Caco-2 (cell line): Measurements from ENCODE around the gene CTSF. TPM values are rescaled to one million over a fixed set of nuclear protein-coding genes. Genes with fewer than 3 reads are reported as not detected.

ENCODE experiments used
- BruUV-seq: library from RNA; stranded (reverse); fragments of 400-500 nt; replicated peaks from 2 replicates; lab custom pipeline; 2021; lab: Mats Ljungman, UMichigan
- CTCF ChIA-PET: fragments of 300-600 bp; sonication (Branson Sonifier 250); formaldehyde crosslinking; loops from one replicate; lab custom pipeline; 2022; ENCODE audit warnings: antibody characterized with exemption; lab: Charles Lee
- POLR2A ChIA-PET: fragments of 300-600 bp; sonication (Branson Sonifier 250); formaldehyde crosslinking; loops from one replicate; lab custom pipeline; 2022; ENCODE audit warnings: antibody characterized with exemption; lab: Charles Lee
- DNase-seq, 2 experiments: peaks; one replicate each; pipeline versions ENCODE4 v3.0.0 to v3.0.0-alpha.2; 2020 to 2022
- H3K27me3 ChIP-seq: replicated peaks from 2 replicates; pipeline ENCODE4 v1.6.0; 2011; ENCODE audit warnings: low read length; ENCODE audit not compliant: control insufficient read depth, insufficient read depth
- H3K36me3 ChIP-seq: 2 replicates; pipeline ENCODE4 v1.5.1; 2011; ENCODE audit warnings: low read length; ENCODE audit not compliant: control insufficient read depth, insufficient read depth
- H3K4me1 ChIP-seq: fragments of 250-450 bp; sonication (Bioruptor Pico); 2 replicates; pipeline ENCODE4 v1.5.1; 2020; ENCODE audit warnings: mild to moderate bottlenecking
- H3K4me3 ChIP-seq: 2 replicates; pipeline ENCODE4 v1.5.1; 2011; ENCODE audit warnings: low read depth, mild to moderate bottlenecking, control low read depth, low read length
- H3K9me3 ChIP-seq: fragments of 250-450 bp; sonication (Bioruptor Pico); 2 replicates; pipeline ENCODE4 v1.5.1; 2020; ENCODE audit warnings: mild to moderate bottlenecking, moderate library complexity
- H3K27ac Mint-ChIP-seq: one replicate; pipeline ENCODE4 v1.8.0; 2022; ENCODE audit warnings: mixed read lengths; ENCODE audit not compliant: unreplicated experiment
- H3K27me3 Mint-ChIP-seq: one replicate; pipeline ENCODE4 v1.8.0; 2022; ENCODE audit warnings: mixed read lengths; ENCODE audit not compliant: insufficient read depth, unreplicated experiment
- H3K36me3 Mint-ChIP-seq: one replicate; pipeline ENCODE4 v1.8.0; 2022; ENCODE audit warnings: mild to moderate bottlenecking, mixed read lengths; ENCODE audit not compliant: insufficient read depth, unreplicated experiment
- H3K4me1 Mint-ChIP-seq: one replicate; pipeline ENCODE4 v1.8.0; 2022; ENCODE audit warnings: low read depth, mixed read lengths; ENCODE audit not compliant: unreplicated experiment
- H3K4me3 Mint-ChIP-seq: one replicate; pipeline ENCODE4 v1.8.0; 2022; ENCODE audit warnings: mild to moderate bottlenecking, moderate library complexity, mixed read lengths; ENCODE audit not compliant: unreplicated experiment
- H3K9me3 Mint-ChIP-seq: one replicate; pipeline ENCODE4 v1.8.0; 2022; ENCODE audit warnings: mixed read lengths; ENCODE audit not compliant: unreplicated experiment
- CTCF ChIP-seq, 2 experiments: fragments of 200-600 bp in 1 of 2; IDR thresholded peaks; 1 replicate in 1 of 2; 2 replicates in 1 of 2; pipeline versions ENCODE4 v1.5.1 to v1.8.0; 2011 to 2022; ENCODE audit warnings: antibody characterized with exemption in 1 of 2, control low read depth in 1 of 2, inconsistent platforms in 1 of 2, low read depth in 1 of 2, low read length in 1 of 2, mild to moderate bottlenecking in 1 of 2, moderate library complexity in 1 of 2; ENCODE audit not compliant: insufficient read depth in 1 of 2, severe bottlenecking in 1 of 2, unreplicated experiment in 1 of 2
- intact Hi-C: fragments of 100-400 bp; cut with micrococcal nuclease; formaldehyde crosslinking; loops from one replicate; pipeline ENCODE4 v1.10.0; 2022; ENCODE audit not compliant: unreplicated experiment
- total RNA-seq: library from RNA; stranded (reverse); gene quantifications from 2 replicates; pipeline ENCODE4 v1.2.3, GENCODE V29; 2022

CTSF gene
- total RNA-seq, 1 experiment from 2014 or later = not detected

GRCh38 chr11:66555416-66555815 lies 13.0 kb downstream of the CTSF start:
- POLR2A ChIA-PET = no interaction called here
- H3K9me3 Mint-ChIP-seq = no peaks in the 10 kb centered on the region
- no peak overlapping the region for H3K4me3 ChIP-seq

DNA sequence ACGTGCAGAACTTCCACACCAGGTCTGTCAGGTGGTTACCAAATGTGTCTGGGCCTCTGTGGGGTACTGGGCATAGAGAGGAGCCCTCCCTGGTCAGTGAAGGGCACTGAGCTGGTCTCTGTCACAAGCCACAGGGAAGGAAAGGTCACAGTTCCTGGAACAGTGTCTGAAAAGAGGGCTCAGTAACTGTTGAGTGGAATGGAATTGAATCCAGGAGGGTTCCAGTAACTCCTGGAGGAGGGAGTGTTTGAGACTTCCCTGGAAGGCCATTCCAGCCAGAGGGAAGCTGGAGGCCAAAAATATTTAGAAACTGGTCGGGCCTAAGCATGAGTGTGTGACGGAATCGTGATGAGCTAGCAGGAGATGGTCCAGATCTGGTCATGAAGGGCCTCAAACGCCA lies 13.8 kb downstream of the CTSF start:
- no peaks in the 10 kb centered on the region for H3K36me3 Mint-ChIP-seq
- no peaks in the 10 kb centered on the region for H3K9me3 Mint-ChIP-seq
- H3K27me3 Mint-ChIP-seq = no peaks in the 10 kb centered on the region
- no peak for TF ChIP-seq CTCF (IDR thresholded peaks at IDR 0.05; ENCODE audit: insufficient read depth in 1 of 2, low read depth in 1 of 2, low read length in 1 of 2, severe bottlenecking in 1 of 2, unreplicated experiment in 1 of 2)
- intact Hi-C loops = no loop called here
- Histone ChIP-seq H3K27me3 (no peaks in the 10 kb centered on the region), H3K4me1 (peaks cover 8% of the 10 kb centered on the region; the same call in 1 of the 2 replicates), H3K36me3 (no peaks in the 10 kb centered on the region), H3K9me3 (no peaks in the 10 kb centered on the region), H3K4me3 (no peak overlapping the region)
- BruUV-seq = no TSS peak
- ChIA-PET POLR2A (no interaction called here), CTCF (interaction anchor here (0.6 kb wide), 1 partner anchor 124 kb away, joined by 4 read pairs; no protein-coding TSS in a partner anchor)
- H3K4me3 Mint-ChIP-seq = no peak overlapping the region
- no peak for DNase-seq
- H3K4me1 Mint-ChIP-seq = no peaks in the 10 kb centered on the region
- H3K27ac Mint-ChIP-seq = no peak overlapping the region

More at GRCh38 chr11:66555416-66555815, 13.0 kb downstream of the CTSF start:
- CTCF ChIA-PET = interaction anchor here (0.6 kb wide), 1 partner anchor 52 kb away, joined by 4 read pairs; no protein-coding TSS in a partner anchor
- H3K36me3 Mint-ChIP-seq = no peaks in the 10 kb centered on the region
- no peaks in the 10 kb centered on the region for H3K4me1 Mint-ChIP-seq
- H3K9me3 ChIP-seq = no peaks in the 10 kb centered on the region
- H3K27me3 Mint-ChIP-seq = no peaks in the 10 kb centered on the region
- no peak overlapping the region for H3K4me3 Mint-ChIP-seq
- BruUV-seq = no TSS peak
- no peak for DNase-seq
- H3K36me3 ChIP-seq = no peaks in the 10 kb centered on the region
- intact Hi-C loops = no loop called here
- H3K4me1 ChIP-seq = peaks cover 8% of the 10 kb centered on the region; the same call in 1 of the 2 replicates
- H3K27me3 ChIP-seq = no peaks in the 10 kb centered on the region
- H3K27ac Mint-ChIP-seq = no peak overlapping the region
- TF ChIP-seq CTCF (IDR thresholded peaks at IDR 0.05; ENCODE audit: insufficient read depth in 1 of 2, low read depth in 1 of 2, low read length in 1 of 2, severe bottlenecking in 1 of 2, unreplicated experiment in 1 of 2) = no peak

DNA sequence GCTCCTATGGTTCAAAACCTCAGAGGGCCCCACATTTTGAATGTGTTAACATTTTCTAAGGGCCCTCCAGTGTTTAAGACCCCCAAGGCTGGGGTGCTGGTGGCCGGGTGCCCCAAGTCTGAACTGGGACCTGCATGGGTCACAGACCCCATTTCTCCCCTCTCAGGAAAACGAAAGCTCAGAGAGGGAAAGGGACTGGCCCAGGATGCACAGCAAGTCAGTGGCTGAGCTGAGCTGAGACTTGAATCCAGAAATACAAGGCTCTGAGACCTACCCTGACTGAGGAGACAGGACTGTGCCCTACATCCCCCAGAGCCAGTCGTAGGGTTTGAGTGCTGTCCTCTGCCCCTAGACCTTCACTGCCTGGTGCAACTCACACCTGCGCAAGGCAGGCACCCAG lies 17.5 kb downstream of the CTSF start:
- H3K4me3 ChIP-seq = no peak overlapping the region
- POLR2A ChIA-PET = interaction anchor here (1.0 kb wide), 1 partner anchor 66 kb away, joined by 3 read pairs; the partner anchor contains the start of gene RBM14
- no TSS peak for BruUV-seq
- H3K9me3 ChIP-seq = no peaks in the 10 kb centered on the region
- Mint-ChIP-seq H3K9me3 (no peaks in the 10 kb centered on the region), H3K4me3 (no peak overlapping the region), H3K27ac (no peak overlapping the region), H3K36me3 (no peaks in the 10 kb centered on the region), H3K27me3 (no peaks in the 10 kb centered on the region), H3K4me1 (peaks cover 10% of the 10 kb centered on the region)
- H3K27me3 ChIP-seq = no peaks in the 10 kb centered on the region
- H3K36me3 ChIP-seq = no peaks in the 10 kb centered on the region
- no peak for DNase-seq
- intact Hi-C loops = no loop called here
- no peak for TF ChIP-seq CTCF (IDR thresholded peaks at IDR 0.05; ENCODE audit: insufficient read depth in 1 of 2, low read depth in 1 of 2, low read length in 1 of 2, severe bottlenecking in 1 of 2, unreplicated experiment in 1 of 2)
- peaks cover 22% of the 10 kb centered on the region for H3K4me1 ChIP-seq
- CTCF ChIA-PET = interaction anchor here (1.5 kb wide), 1 partner anchor 42 kb away, joined by 4 read pairs; the partner anchor contains the start of genes CCDC87 and CCS
